ENCODE results near the gene ERF. TPM values are rescaled to one million over a fixed set of nuclear protein-coding genes. Genes with fewer than 3 reads are reported as not detected.
"Not testable (repeated sequence)": the region's sequence is repeated elsewhere in the genome, so short reads cannot be mapped to it uniquely, and the experiment has no call there.

Gene ERF
- total and polyA plus RNA-seq, 2 of the 8 experiments (the other 6 are each of a cell fraction or from before 2014, with no cell fraction given) = 43.7 to 62.7 TPM

DNA sequence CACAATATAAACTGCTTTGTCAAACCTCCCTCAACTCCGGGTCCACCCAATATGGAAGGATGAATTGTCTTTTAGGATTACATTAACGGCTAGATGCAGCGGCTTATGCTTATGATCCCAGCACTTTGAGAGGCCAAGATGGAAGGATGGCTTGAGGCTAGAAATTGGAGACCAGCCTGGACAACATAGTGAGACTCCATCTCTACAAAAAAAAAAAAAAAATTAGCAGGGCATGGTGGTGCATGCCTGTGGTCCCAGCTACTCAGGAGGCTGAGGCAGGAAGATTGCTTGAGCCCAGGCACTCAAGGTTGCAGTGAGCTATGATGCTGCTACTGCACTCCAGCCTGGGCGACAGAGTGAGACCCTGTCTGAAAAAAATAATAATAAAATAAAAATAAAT is 11.2 kb upstream of the ERF start:
- not testable (repeated sequence) for H3K27ac ChIP-seq (ENCODE audit: low read depth, low read length); H2BK12ac ChIP-seq (ENCODE audit: low read depth, low read length); H3K9me3 ChIP-seq (ENCODE audit: insufficient read depth in 2 of 2, low read depth in 1 of 2, low read length in 1 of 2); H2BK20ac ChIP-seq (ENCODE audit: low read length); H4K91ac ChIP-seq (replicated peaks; ENCODE audit: insufficient read length, low read length); H3K56ac ChIP-seq (replicated peaks; ENCODE audit: insufficient read length, low read depth, low read length); FAIRE-seq; H3K14ac ChIP-seq (ENCODE audit: insufficient read length); H3K23ac ChIP-seq (ENCODE audit: insufficient read length); H2BK5ac ChIP-seq (ENCODE audit: low read depth, low read length); H2BK120ac ChIP-seq (replicated peaks; ENCODE audit: low read depth, low read length); H4K20me1 ChIP-seq (replicated peaks in 1 of 2; ENCODE audit: control insufficient read depth in 1 of 2, insufficient read depth in 2 of 2, low read length in 2 of 2); H3K79me1 ChIP-seq (ENCODE audit: low read depth, low read length); H3K79me2 ChIP-seq (ENCODE audit: control insufficient read depth in 1 of 2, insufficient read depth in 2 of 2, low read length in 2 of 2); H2AK5ac ChIP-seq (ENCODE audit: low read depth, low read length); H3K9ac ChIP-seq (replicated peaks in 1 of 4; ENCODE audit: extremely low read depth in 1 of 4, low read depth in 3 of 4, low read length in 3 of 4); H2BK15ac ChIP-seq (ENCODE audit: low read length); DNase-seq (ENCODE audit: low read depth in 1 of 2, low spot score in 2 of 2); H3K4me3 ChIP-seq (ENCODE audit: extremely low read depth in 1 of 4, insufficient read depth in 2 of 4, low read depth in 3 of 4, low read length in 4 of 4); H3K36me3 ChIP-seq (ENCODE audit: control insufficient read depth in 2 of 4, insufficient read depth in 4 of 4, low read length in 3 of 4); H4K8ac ChIP-seq (ENCODE audit: extremely low read depth, insufficient read depth, low read length); H3K4ac ChIP-seq (replicated peaks; ENCODE audit: insufficient read length, low read depth, low read length); H4K5ac ChIP-seq (ENCODE audit: insufficient read length, low read depth, low read length); H3K4me2 ChIP-seq (ENCODE audit: insufficient read depth in 1 of 2, low read depth in 2 of 2, low read length in 2 of 2); H3K18ac ChIP-seq (ENCODE audit: extremely low read depth, low read length); H2AFZ ChIP-seq (ENCODE audit: low read length); H3K27me3 ChIP-seq (replicated peaks in 1 of 4; ENCODE audit: control insufficient read depth in 3 of 4, extremely low read depth in 1 of 4, insufficient read depth in 3 of 4, low read length in 3 of 4)
- H3K23me2 ChIP-seq (ENCODE audit: low read depth, low read length) = peaks cover 10% of the 10 kb centered on the region; the same call in 1 of the 2 replicates
- H3K4me1 ChIP-seq (replicated peaks in 1 of 4; ENCODE audit: control insufficient read depth in 3 of 4, insufficient read depth in 4 of 4, low read length in 3 of 4) = peaks cover 2 to 20% (median 10%) of the 10 kb centered on the region in 4 experiments
- ChIA-PET POLR2A (ENCODE audit: partially characterized antibody) (interaction anchor here (1.3 to 1.8 kb wide), 2 partner anchors 19 to 23 kb away, joined by 3 to 6 read pairs; no protein-coding TSS in a partner anchor), CTCF (ENCODE audit: partially characterized antibody) (interaction anchor here (0.6 to 4.4 kb wide), 6 partner anchors 8 to 158 kb away, joined by 3 to 35 read pairs (median 4); no protein-coding TSS in a partner anchor)
- WGBS, 2 experiments (ENCODE audit: extremely low coverage in 1 of 2, insufficient coverage in 1 of 2, insufficient read length in 1 of 2, insufficient replicate concordance in 2 of 2, low coverage in 1 of 2, low lambda C conversion rate in 2 of 2, missing lambda C conversion rate in 1 of 2) = 94% methylated on average over 4 of the region's 4 CpGs; no CpG with 5 or more reads in 1 of the 2 experiments
